Loucy (cell line): Measurements from ENCODE around the gene ATG4B.

Experiments
- H2AFZ ChIP-seq: fragments of 200-600 bp; sonication (generic); 2 replicates; pipeline ENCODE4 v1.6.0; 2016; ENCODE audit warnings: antibody characterized with exemption, mild to moderate bottlenecking, low read length, moderate library complexity
- H3F3A ChIP-seq: fragments of 200-600 bp; 2 replicates; pipeline ENCODE4 v1.6.0; 2016; ENCODE audit warnings: antibody characterized with exemption, low read depth, mild to moderate bottlenecking
- H3K27me3 ChIP-seq: fragments of 200-600 bp; sonication (generic); 2 replicates; pipeline ENCODE4 v1.6.1; 2014; ENCODE audit warnings: low read length, mild to moderate bottlenecking; ENCODE audit not compliant: insufficient read depth, poor library complexity, severe bottlenecking
- H3K36me3 ChIP-seq: fragments of 200-600 bp; sonication (generic); 2 replicates; pipeline ENCODE4 v1.6.1; 2016; ENCODE audit warnings: low read length; ENCODE audit not compliant: insufficient read depth
- H3K4me1 ChIP-seq: fragments of 200-600 bp; sonication (generic); 2 replicates; pipeline ENCODE4 v1.5.1; 2014; ENCODE audit warnings: low read length, mild to moderate bottlenecking; ENCODE audit not compliant: insufficient read depth, poor library complexity, severe bottlenecking
- H3K4me2 ChIP-seq: fragments of 200-600 bp; sonication (generic); 2 replicates; pipeline ENCODE4 v1.6.0; 2014; ENCODE audit warnings: antibody characterized with exemption, low read length, low read depth, mild to moderate bottlenecking; ENCODE audit not compliant: poor library complexity, severe bottlenecking
- H3K4me3 ChIP-seq: fragments of 200-600 bp; sonication (generic); 2 replicates; pipeline ENCODE4 v1.5.1; 2014; ENCODE audit warnings: low read length, mild to moderate bottlenecking, mixed read lengths; ENCODE audit not compliant: poor library complexity, severe bottlenecking
- H3K79me2 ChIP-seq: fragments of 200-600 bp; sonication (generic); 2 replicates; pipeline ENCODE4 v1.6.1; 2014; ENCODE audit warnings: low read length; ENCODE audit not compliant: insufficient read depth
- H3K9ac ChIP-seq: fragments of 200-600 bp; sonication (generic); 2 replicates; pipeline ENCODE4 v1.6.0; 2014; ENCODE audit warnings: mild to moderate bottlenecking, low read depth, low read length, moderate library complexity; ENCODE audit not compliant: poor library complexity, severe bottlenecking
- H3K9me2 ChIP-seq: fragments of 200-600 bp; sonication (generic); replicated peaks from 2 replicates; pipeline ENCODE4 v1.6.1; 2016; ENCODE audit warnings: low read depth, low read length, mixed read lengths
- H3K9me3 ChIP-seq: fragments of 200-600 bp; sonication (generic); 2 replicates; pipeline ENCODE4 v1.6.1; 2014; ENCODE audit warnings: mild to moderate bottlenecking, antibody characterized with exemption, low read length, low read depth; ENCODE audit not compliant: insufficient read depth
- H4K20me1 ChIP-seq: fragments of 200-600 bp; sonication (generic); 2 replicates; pipeline ENCODE4 v1.6.0; 2014; ENCODE audit warnings: antibody characterized with exemption, low read length, mild to moderate bottlenecking; ENCODE audit not compliant: insufficient read depth, poor library complexity, severe bottlenecking
- CTCF ChIP-seq: fragments of 200-600 bp; sonication (generic); conservative IDR thresholded peaks from 2 replicates; pipeline ENCODE4 v1.5.1; 2014; ENCODE audit warnings: mild to moderate bottlenecking, antibody characterized with exemption, low read length
- EZH2phosphoT487 ChIP-seq: fragments of 200-600 bp; IDR thresholded peaks from 2 replicates; pipeline ENCODE4 v1.6.1; 2018; ENCODE audit warnings: antibody characterized with exemption, mild to moderate bottlenecking, moderate library complexity, borderline replicate concordance

ATG4B gene

GRCh38 chr2:241620419-241620769, 17.1 kb upstream of the ATG4B start:
- Histone ChIP-seq H3K4me1 (peaks cover 11% of the 10 kb centered on the region), H3K27me3 (no peaks in the 10 kb centered on the region), H2AFZ (no peak overlapping the region), H3K4me3 (no peak overlapping the region), H3K79me2 (peaks cover 33% of the 10 kb centered on the region), H3K9me2 (no peaks in the 10 kb centered on the region), H3F3A (no peaks in the 10 kb centered on the region), H4K20me1 (no peaks in the 10 kb centered on the region), H3K36me3 (peaks cover 3% of the 10 kb centered on the region; the same call in 1 of the 2 replicates), H3K9ac (no peak overlapping the region), H3K9me3 (no peaks in the 10 kb centered on the region), H3K4me2 (no peak overlapping the region)
- TF ChIP-seq EZH2phosphoT487 (no peak), CTCF (no peak)

- peaks cover 4% of the 10 kb centered on the region; the same call in 1 of the 2 replicates for H3K36me3 ChIP-seq
These were observed 9.8 kb upstream of the ATG4B start for GRCh38 chr2:241627675-241628074.

GRCh38 chr2:241629762-241630435, 7.6 kb upstream of the ATG4B start:
- H3K4me1 ChIP-seq: peaks cover 15% of the 10 kb centered on the region
- TF ChIP-seq CTCF: no peak
- TF ChIP-seq EZH2phosphoT487: no peak
- peak overlapping the region; percentile 16 for H3K4me2 ChIP-seq
- H3K9me2 ChIP-seq: no peaks in the 10 kb centered on the region
- peaks cover 6% of the 10 kb centered on the region for H4K20me1 ChIP-seq
- H3F3A ChIP-seq: no peaks in the 10 kb centered on the region
- H3K27me3 ChIP-seq: no peaks in the 10 kb centered on the region
- H3K79me2 ChIP-seq: peaks cover 44% of the 10 kb centered on the region
- H3K9ac ChIP-seq: peak overlapping the region; percentile 48
- no peaks in the 10 kb centered on the region for H3K9me3 ChIP-seq
- no peak overlapping the region for H3K4me3 ChIP-seq
- H3K36me3 ChIP-seq: peaks cover 6% of the 10 kb centered on the region; the same call in 1 of the 2 replicates
- H2AFZ ChIP-seq: no peak overlapping the region

More at GRCh38 chr2:241627675-241628074, 9.8 kb upstream of the ATG4B start:
- H3K9me2 ChIP-seq: no peaks in the 10 kb centered on the region
- H3K4me1 ChIP-seq: peaks cover 12% of the 10 kb centered on the region
- no peak overlapping the region for H3K4me2 ChIP-seq
- no peak overlapping the region for H3K9ac ChIP-seq
- H3K4me3 ChIP-seq: no peak overlapping the region
- no peaks in the 10 kb centered on the region for H3K9me3 ChIP-seq
- no peak overlapping the region for H2AFZ ChIP-seq
- no peak for TF ChIP-seq CTCF
- TF ChIP-seq EZH2phosphoT487: no peak
- H4K20me1 ChIP-seq: peaks cover 2% of the 10 kb centered on the region
- peaks cover 36% of the 10 kb centered on the region; the same call in 1 of the 2 replicates for H3K79me2 ChIP-seq
- no peaks in the 10 kb centered on the region for H3K27me3 ChIP-seq
- no peaks in the 10 kb centered on the region for H3F3A ChIP-seq
